Ascending aorta (tissue), 2 donors: ENCODE measurements around the gene NEURL4. TPM values are rescaled to one million over a fixed set of nuclear protein-coding genes. Genes with fewer than 3 reads are reported as not detected.

Experiments
- DNase-seq, 2 donors: peaks; one replicate each; pipeline ENCODE4 v3.0.0-alpha.2; 2019; ENCODE audit warnings: low spot score in 2 of 2
- H3K27ac ChIP-seq, 2 donors: fragments of 200-600 bp; sonication (generic); one replicate each; pipeline ENCODE4 v1.5.1; 2016 to 2017; ENCODE audit warnings: mild to moderate bottlenecking in 1 of 2
- H3K27me3 ChIP-seq: fragments of 200-600 bp; sonication (generic); one replicate; pipeline ENCODE4 v1.5.1; 2017
- H3K36me3 ChIP-seq, 2 donors: fragments of 200-600 bp; sonication (generic); one replicate each; pipeline ENCODE4 v1.5.1; 2016
- H3K4me1 ChIP-seq, 2 donors: fragments of 200-600 bp; sonication (generic); one replicate each; pipeline ENCODE4 v1.5.1; 2016 to 2017; ENCODE audit warnings: mild to moderate bottlenecking in 1 of 2
- H3K4me3 ChIP-seq, 2 donors: fragments of 200-600 bp; sonication (generic); one replicate each; pipeline ENCODE4 v1.5.1; 2016 to 2017; ENCODE audit warnings: mild to moderate bottlenecking in 1 of 2
- H3K9me3 ChIP-seq, 2 donors: fragments of 200-600 bp; sonication (generic); one replicate each; pipeline ENCODE4 v1.5.1; 2016
- CTCF ChIP-seq, 3 experiments: fragments of 200-600 bp in 2 of 3; fragments of 450-650 bp in 1 of 3; sonication (generic) in 2 of 3; IDR thresholded peaks; one replicate each; pipeline ENCODE4 v1.5.1; 2016 to 2019; ENCODE audit warnings: antibody characterized with exemption in 3 of 3, mild to moderate bottlenecking in 1 of 3, moderate library complexity in 1 of 3
- intact Hi-C: fragments of 100-400 bp; cut with DNase I; formaldehyde crosslinking; loops from one replicate; pipeline ENCODE4 v1.15.1; 2023
- total RNA-seq: library from RNA; depleted of rRNA; stranded (reverse); fragments of >200 nt; gene quantifications from one replicate; pipeline ENCODE4 v1.1.0, GENCODE V29; 2016

Gene NEURL4
- total RNA-seq, 1 donor from 2014 or later, result 22.0 TPM

GRCh38 chr17:7312432-7313087 is 16.6 kb downstream of the NEURL4 start:
- Histone ChIP-seq H3K9me3 (no peaks in the 10 kb centered on the region), H3K27me3 (no peaks in the 10 kb centered on the region), H3K4me3 (no peak overlapping the region), H3K27ac (no peak overlapping the region), H3K4me1 (peaks cover 13 to 45% of the 10 kb centered on the region in 2 donors), H3K36me3 (peaks cover 51 to 52% of the 10 kb centered on the region in 2 donors)
- DNase-seq, result no peak
- no peak for TF ChIP-seq CTCF (IDR thresholded peaks at IDR 0.05)
- intact Hi-C loops, result no loop called here

- no peaks in the 10 kb centered on the region for H3K9me3 ChIP-seq
- no peak for TF ChIP-seq CTCF (IDR thresholded peaks at IDR 0.05)
- no peaks in the 10 kb centered on the region for H3K27me3 ChIP-seq
- no peak overlapping the region for H3K4me3 ChIP-seq
- H3K36me3 ChIP-seq, result peaks cover 46% of the 10 kb centered on the region in 2 donors
- no peak for DNase-seq
- H3K4me1 ChIP-seq, result peaks cover 13 to 48% of the 10 kb centered on the region in 2 donors
- intact Hi-C loops, result no loop called here
- no peak overlapping the region for H3K27ac ChIP-seq
These were observed 17.9 kb downstream of the NEURL4 start for GRCh38 chr17:7311110-7311705.

GRCh38 chr17:7309628-7310027 is 19.5 kb downstream of the NEURL4 start:
- H3K4me1 ChIP-seq, result peaks cover 10 to 45% of the 10 kb centered on the region in 2 donors
- no peaks in the 10 kb centered on the region for H3K27me3 ChIP-seq
- H3K9me3 ChIP-seq, result no peaks in the 10 kb centered on the region
- H3K27ac ChIP-seq, result peak overlapping the region; percentile 97 to 100
- intact Hi-C loops, result loop anchor here (2.0 to 5.0 kb wide), 2 partner anchors 41 to 378 kb away; partner anchors contain the start of genes TP53 and WRAP53
- TF ChIP-seq CTCF (IDR thresholded peaks at IDR 0.05), result no peak
- no peak for DNase-seq
- peaks cover 46% of the 10 kb centered on the region in 2 donors for H3K36me3 ChIP-seq
- peak overlapping the region; percentile 76 to 99 for H3K4me3 ChIP-seq

- Histone ChIP-seq H3K4me3 (peak overlapping the region; percentile 76 to 99), H3K4me1 (peaks cover 6 to 37% of the 10 kb centered on the region in 2 donors), H3K36me3 (peaks cover 43 to 44% of the 10 kb centered on the region in 2 donors), H3K9me3 (no peaks in the 10 kb centered on the region), H3K27me3 (no peaks in the 10 kb centered on the region), H3K27ac (peak overlapping the region; percentile 97 to 100)
- no peak for TF ChIP-seq CTCF (IDR thresholded peaks at IDR 0.05)
- intact Hi-C loops, result loop anchor here (2.0 to 5.0 kb wide), 2 partner anchors 42 to 378 kb away; partner anchors contain the start of genes TP53 and WRAP53
- DNase-seq, result peak in 1 of 2 donors; percentile 88
These were observed 20.3 kb downstream of the NEURL4 start for GRCh38 chr17:7308625-7309433.
